GM12878 (cell line): Measurements from ENCODE around the gene RPL36.

Source experiments
- ESRRA ChIP-seq: IDR thresholded peaks from 2 replicates; pipeline ENCODE4 v1.6.1; 2012; ENCODE audit warnings: mild to moderate bottlenecking, low read length, improper control_type of control experiment
- EZH2 ChIP-seq: IDR thresholded peaks from 2 replicates; pipeline ENCODE4 v1.6.1; 2012; ENCODE audit warnings: low read depth, mild to moderate bottlenecking, control low read depth, inconsistent platforms, low read length, borderline replicate concordance; ENCODE audit not compliant: control insufficient read depth
- RUNX3 ChIP-seq: IDR thresholded peaks from 2 replicates; pipeline ENCODE4 v1.6.1; 2012; ENCODE audit warnings: low read length, inconsistent platforms
- TF ChIP-seq, protein P1 (sequence below): fragments of 450-650 bp; IDR thresholded peaks from 2 replicates; pipeline ENCODE4 v1.6.1; 2014; ENCODE audit warnings: mild to moderate bottlenecking

DNA sequence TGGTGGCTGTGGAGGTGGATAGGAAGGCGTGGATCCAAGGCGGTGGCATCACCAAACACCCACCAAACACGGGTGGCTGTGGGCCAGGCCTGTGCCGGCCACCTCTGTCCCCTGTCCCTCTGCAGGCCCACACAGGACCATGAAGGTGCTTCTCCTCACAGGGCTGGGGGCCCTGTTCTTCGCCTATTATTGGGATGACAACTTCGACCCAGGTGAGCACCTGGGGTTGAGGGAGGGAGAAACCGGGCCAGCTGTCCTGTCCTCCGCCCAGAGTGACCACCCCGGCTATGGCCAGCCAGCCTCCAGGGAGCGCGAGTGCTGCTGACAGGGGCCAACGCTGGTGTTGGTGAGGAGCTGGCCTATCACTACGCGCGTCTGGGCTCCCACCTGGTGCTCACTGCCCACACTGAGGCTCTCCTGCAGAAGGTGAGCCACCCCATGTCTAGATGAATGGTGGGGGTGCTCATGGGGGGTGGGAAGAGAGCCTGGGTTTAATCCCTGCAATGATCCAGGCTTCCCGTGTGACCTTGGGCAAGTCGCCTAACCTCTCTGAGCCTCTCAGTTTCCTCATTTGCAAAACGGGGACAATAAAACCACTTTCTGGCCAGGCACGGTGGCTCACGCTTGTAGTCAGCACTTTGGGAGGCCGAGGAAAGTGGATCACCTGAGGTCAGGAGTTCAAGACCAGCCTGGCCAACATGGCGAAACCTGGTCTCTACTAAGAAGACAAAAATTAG is 5.2 kb upstream of the RPL36 start:
- TF ChIP-seq EZH2 (no peak), ESRRA (no peak), RUNX3 (no peak)
- TF ChIP-seq, protein P1, sequence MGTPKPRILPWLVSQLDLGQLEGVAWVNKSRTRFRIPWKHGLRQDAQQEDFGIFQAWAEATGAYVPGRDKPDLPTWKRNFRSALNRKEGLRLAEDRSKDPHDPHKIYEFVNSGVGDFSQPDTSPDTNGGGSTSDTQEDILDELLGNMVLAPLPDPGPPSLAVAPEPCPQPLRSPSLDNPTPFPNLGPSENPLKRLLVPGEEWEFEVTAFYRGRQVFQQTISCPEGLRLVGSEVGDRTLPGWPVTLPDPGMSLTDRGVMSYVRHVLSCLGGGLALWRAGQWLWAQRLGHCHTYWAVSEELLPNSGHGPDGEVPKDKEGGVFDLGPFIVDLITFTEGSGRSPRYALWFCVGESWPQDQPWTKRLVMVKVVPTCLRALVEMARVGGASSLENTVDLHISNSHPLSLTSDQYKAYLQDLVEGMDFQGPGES, result no peak
